Testis (tissue), 3 donors: ENCODE data around the gene RS1. TPM values are rescaled to one million over a fixed set of nuclear protein-coding genes. Genes with fewer than 3 reads are reported as not detected.

ENCODE experiments used
- DNase-seq: peaks from one replicate; pipeline ENCODE4 v3.0.0-alpha.2; 2019
- H3K27ac ChIP-seq, 2 donors: fragments of 200-600 bp; sonication (generic); one replicate each; pipeline ENCODE4 v1.5.1; 2019
- H3K27me3 ChIP-seq: fragments of 200-600 bp; sonication (generic); one replicate; pipeline ENCODE4 v1.5.1; 2019
- H3K36me3 ChIP-seq: fragments of 200-600 bp; sonication (generic); one replicate; pipeline ENCODE4 v1.5.1; 2017; ENCODE audit warnings: low read depth; ENCODE audit errors: missing control alignments
- H3K4me1 ChIP-seq: fragments of 200-600 bp; sonication (generic); one replicate; pipeline ENCODE4 v1.5.1; 2019
- H3K4me3 ChIP-seq, 2 donors: fragments of 200-600 bp; sonication (generic); one replicate each; pipeline ENCODE4 v1.5.1; 2017 to 2019
- H3K9me3 ChIP-seq: fragments of 200-600 bp; sonication (generic); one replicate; pipeline ENCODE4 v1.5.1; 2017
- CTCF ChIP-seq, 3 experiments: fragments of 450-650 bp in 2 of 3; fragments of 200-600 bp in 1 of 3; sonication (generic) in 1 of 3; IDR thresholded peaks; one replicate each; pipeline ENCODE4 v1.5.1; 2016 to 2019; ENCODE audit warnings: antibody characterized with exemption in 3 of 3, mild to moderate bottlenecking in 2 of 3, moderate library complexity in 1 of 3
- POLR2A ChIP-seq: fragments of 450-650 bp; IDR thresholded peaks from one replicate; pipeline ENCODE4 v1.6.1; 2017; ENCODE audit warnings: antibody characterized with exemption, mild to moderate bottlenecking, moderate library complexity
- WGBS, 2 donors: methylation state at CpG; one replicate each; pipeline ENCODE4 v1.1.5; 2018; 5-methylcytosine and 5-hydroxymethylcytosine counted together
- intact Hi-C: fragments of 100-400 bp; cut with DNase I; formaldehyde crosslinking; loops from one replicate; pipeline ENCODE4 v1.15.1; 2023; ENCODE audit warnings: low total_unique reads
- polyA plus RNA-seq: library from polyadenylated mRNA; stranded (reverse); fragments of 350-450 nt; fragmentation: Illumina TruSeq; extraction: RNeasy Lipid Tissue Mini Kit (QIAGEN cat#74804); gene quantifications from one replicate; pipeline ENCODE4 v1.2.3, GENCODE V29; 2014; ENCODE audit warnings: low read depth, low replicate concordance; ENCODE audit not compliant: insufficient read depth
- total RNA-seq, 2 donors: library from RNA; depleted of rRNA; stranded (reverse); fragments of >200 nt; gene quantifications; one replicate each; pipeline ENCODE4 v1.2.3, GENCODE V29; 2016

Gene RS1
- total and polyA plus RNA-seq, 3 donors from 2014 or later = not detected

GRCh38 chrX:18619288-18619687 lies 52.6 kb downstream of the RS1 start:
- intact Hi-C loops = no loop called here
- 93 to 100% methylated on average over 2 of the region's 2 CpGs for WGBS, 2 donors
- H3K9me3 ChIP-seq = no peaks in the 10 kb centered on the region
- no peak overlapping the region for H3K27ac ChIP-seq
- no peak for TF ChIP-seq POLR2A
- no peak for TF ChIP-seq CTCF (IDR thresholded peaks at IDR 0.05)
- no peak overlapping the region for H3K4me3 ChIP-seq
- no peaks in the 10 kb centered on the region for H3K27me3 ChIP-seq
- DNase-seq = no peak
- no peaks in the 10 kb centered on the region for H3K4me1 ChIP-seq
- no peaks in the 10 kb centered on the region for H3K36me3 ChIP-seq

GRCh38 chrX:18617407-18617750 lies 54.5 kb downstream of the RS1 start:
- intact Hi-C loops = no loop called here
- Histone ChIP-seq H3K4me1 (no peaks in the 10 kb centered on the region), H3K9me3 (no peaks in the 10 kb centered on the region), H3K27me3 (no peaks in the 10 kb centered on the region), H3K27ac (no peak overlapping the region), H3K4me3 (no peak overlapping the region), H3K36me3 (no peaks in the 10 kb centered on the region)
- TF ChIP-seq CTCF (IDR thresholded peaks at IDR 0.05) (no peak), POLR2A (no peak)
- DNase-seq = no peak
- WGBS, 2 donors = 96 to 100% methylated on average over 5 of the region's 5 CpGs

- Histone ChIP-seq H3K36me3 (no peaks in the 10 kb centered on the region), H3K4me3 (no peak overlapping the region), H3K4me1 (no peaks in the 10 kb centered on the region), H3K27me3 (no peaks in the 10 kb centered on the region), H3K9me3 (no peaks in the 10 kb centered on the region), H3K27ac (no peak overlapping the region)
- DNase-seq = no peak
- WGBS, 2 donors = 95 to 99% methylated on average over 8 of the region's 8 CpGs
- TF ChIP-seq POLR2A = no peak
- no peak for TF ChIP-seq CTCF (IDR thresholded peaks at IDR 0.05)
- intact Hi-C loops = no loop called here
These were observed 55.1 kb downstream of the RS1 start for GRCh38 chrX:18616688-18617406.

- H3K27me3 ChIP-seq = no peaks in the 10 kb centered on the region
- H3K36me3 ChIP-seq = no peaks in the 10 kb centered on the region
- intact Hi-C loops = no loop called here
- H3K4me3 ChIP-seq = no peak overlapping the region
- no peaks in the 10 kb centered on the region for H3K4me1 ChIP-seq
- TF ChIP-seq POLR2A = no peak
- TF ChIP-seq CTCF (IDR thresholded peaks at IDR 0.05) = no peak
- no peak overlapping the region for H3K27ac ChIP-seq
- no peak for DNase-seq
- WGBS, 2 donors = 90 to 96% methylated on average over 3 of the region's 3 CpGs
- H3K9me3 ChIP-seq = no peaks in the 10 kb centered on the region
These were observed 57.8 kb downstream of the RS1 start for GRCh38 chrX:18613930-18614639.
